HG03103 (cell line): ENCODE data around the gene ARL5C.

ENCODE experiments used
- ATAC-seq: cut with Tn5 transposase; IDR thresholded peaks from one replicate; pipeline ENCODE4 v1.9.1; 2021; ENCODE audit warnings: low read depth; ENCODE audit not compliant: unreplicated experiment

Gene ARL5C, protein sequence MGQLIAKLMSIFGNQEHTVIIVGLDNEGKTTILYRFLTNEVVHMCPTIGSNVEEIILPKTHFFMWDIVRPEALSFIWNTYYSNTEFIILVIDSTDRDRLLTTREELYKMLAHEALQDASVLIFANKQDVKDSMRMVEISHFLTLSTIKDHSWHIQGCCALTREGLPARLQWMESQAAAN

DNA sequence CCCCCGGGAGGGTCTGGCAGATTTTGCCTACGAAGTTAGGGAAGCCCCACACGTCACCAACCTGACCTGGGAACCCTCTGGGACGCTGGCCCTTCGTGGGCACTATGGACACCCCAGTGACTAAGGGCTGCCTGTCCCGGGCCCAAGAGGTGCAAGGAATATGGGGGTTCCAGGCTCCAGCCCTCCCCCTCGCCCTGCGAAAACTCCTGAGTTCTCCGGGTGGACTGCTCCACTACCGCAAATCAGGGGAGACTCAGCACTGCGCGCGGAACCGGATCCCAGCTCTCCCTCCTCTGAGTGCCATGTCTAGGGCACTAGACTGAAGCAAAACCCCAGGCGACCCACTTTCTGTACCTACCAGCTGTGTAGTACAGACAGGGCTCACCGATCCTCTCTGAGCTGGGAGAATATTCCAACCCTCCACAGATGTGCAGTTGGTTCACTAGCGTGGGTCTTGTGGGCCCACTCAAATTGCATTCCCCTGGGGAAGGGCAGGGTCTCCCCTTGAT, at the start of gene ARL5C:
Gene ARL5C (minus strand): TSS at position 321 of the 509 bp plus-strand sequence. CDS start 401 bp downstream, outside the sequence.
- ATAC-seq = no peak

DNA sequence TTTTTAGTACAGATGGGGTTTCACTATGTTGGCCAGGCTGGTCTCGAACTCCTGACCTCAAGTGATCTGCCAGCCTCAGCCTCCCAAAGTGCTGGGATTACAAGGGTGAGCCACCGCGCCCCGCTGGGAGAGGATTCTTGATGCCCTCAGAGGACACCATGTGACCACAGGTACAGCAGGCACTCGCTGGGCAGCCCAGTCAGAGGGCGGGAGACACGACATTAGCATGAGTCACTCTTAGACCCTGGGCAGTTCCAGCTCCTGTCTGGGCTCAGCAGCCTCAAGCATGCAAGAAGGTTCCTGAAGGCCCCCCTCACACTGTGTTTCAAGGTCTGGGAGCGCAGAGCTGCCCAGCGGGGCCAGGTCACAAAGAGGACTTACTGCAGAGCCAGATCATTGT, 47.9 kb upstream of the ARL5C start:
- no peak for ATAC-seq

DNA sequence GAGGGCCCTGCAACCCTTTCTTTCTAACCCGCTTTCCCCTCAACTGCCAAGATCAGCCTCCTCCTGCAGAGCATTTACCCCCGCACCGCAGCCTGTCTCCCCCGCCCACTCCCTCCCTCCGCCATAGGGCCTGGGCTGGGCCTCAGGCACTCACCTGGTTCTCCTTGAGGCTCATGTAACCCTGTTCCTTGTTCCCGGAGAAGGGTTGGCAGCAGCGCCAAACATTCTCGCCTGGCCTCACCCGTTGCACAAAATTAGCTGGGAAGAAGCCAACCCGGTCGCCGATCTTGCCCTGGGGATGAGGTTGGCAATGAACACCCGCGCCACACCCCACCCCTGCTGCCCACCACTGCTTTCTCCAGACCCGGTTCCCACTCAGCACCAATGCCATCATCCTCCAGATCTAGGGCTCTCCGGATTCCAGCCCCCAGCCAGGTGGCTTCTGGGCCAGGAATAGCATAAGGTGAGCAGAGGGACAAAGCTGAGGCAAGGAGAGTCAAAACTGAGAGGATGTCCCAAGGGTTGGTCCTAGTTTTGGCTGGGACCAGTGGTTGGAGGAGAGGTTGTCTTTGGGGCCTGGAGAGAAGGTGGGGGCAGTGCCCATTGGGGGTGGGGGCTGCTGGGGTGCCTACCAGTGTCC, 47.0 kb upstream of the ARL5C start:
- no peak for ATAC-seq

DNA sequence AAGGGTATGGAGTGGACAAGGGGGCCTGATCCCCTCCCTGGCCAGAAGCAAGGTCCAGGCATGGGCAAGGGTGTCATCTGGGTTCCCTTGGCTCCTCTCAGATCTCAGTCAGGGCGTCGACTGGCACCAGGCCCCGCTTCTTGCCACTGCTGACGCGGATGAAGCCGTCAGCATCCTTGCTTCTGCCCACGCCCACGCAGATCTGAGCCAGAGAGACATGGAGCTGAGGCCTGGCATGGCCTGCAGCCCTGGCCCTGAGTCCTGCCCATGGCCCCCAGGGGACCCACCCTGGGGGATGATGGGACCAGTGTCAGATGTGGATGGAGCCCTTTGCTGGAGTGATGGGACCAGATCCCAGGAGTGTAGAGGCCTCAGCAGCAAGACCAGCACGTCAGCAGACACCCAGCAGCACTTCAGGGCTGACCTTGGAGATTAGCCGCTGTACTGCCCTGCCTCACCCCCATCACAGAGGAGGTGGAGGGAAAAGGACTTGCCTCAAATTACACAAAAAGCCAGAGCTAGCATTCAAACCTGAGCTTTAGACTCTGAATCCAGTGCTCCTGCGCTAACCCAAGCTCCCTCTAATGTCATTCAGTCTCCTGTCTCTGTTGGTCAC, 46.3 kb upstream of the ARL5C start:
- ATAC-seq = no peak

DNA sequence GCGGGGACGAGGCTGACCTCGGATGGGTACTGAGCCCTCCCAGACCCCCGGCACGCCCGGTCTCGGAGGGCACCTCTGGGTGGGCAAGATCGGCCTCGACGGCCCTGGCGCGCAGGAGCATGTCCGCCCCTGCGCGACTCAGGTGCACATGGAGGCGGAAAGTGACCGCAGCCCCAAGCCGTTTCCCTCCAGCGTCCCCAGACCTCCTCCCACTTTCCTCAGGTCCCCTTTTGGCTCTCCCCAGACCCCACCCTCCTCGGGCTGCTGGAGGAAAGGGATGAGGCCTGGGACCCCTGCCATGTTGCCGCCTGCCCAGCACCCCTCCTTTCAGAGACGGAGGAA, 44.1 kb upstream of the ARL5C start:
- ATAC-seq = no peak

DNA sequence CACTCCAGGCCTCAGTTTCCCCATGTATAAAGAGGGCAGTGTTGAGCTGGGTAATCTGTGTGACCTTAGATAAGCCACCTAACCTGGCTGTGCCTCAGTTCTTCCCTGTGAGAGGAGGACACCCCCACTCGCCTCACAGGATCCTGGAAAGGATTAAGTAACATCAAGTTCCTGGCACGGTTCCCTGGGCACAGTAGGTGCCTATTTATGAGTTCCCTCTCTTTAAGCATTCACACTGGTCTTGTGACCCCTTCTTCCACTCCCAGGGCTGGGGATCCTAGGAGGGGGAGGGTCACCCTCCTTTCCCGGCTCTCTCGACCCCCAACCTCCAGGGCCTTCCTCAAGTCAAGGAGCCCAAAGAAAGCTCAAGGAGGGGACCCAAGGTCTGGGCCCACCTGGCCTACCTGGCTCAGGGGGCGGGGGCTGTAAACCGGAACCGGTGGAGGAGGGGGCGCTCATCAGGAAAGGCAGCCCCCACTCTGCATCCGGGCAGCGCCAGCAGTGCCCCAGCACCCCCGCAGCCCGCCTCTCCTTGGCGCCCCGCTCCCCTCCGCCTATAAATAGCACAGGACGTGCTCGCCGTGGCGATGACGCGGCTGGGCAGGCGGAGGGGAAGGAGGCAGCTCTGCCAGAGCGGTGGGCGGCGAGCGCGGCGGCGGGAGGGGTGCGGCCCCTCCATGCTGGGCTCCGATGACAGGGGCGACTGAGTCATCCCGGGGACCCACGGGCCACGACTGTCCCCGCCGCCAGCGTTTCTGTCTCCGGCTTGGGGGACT, 43.5 kb upstream of the ARL5C start:
- no peak for ATAC-seq

DNA sequence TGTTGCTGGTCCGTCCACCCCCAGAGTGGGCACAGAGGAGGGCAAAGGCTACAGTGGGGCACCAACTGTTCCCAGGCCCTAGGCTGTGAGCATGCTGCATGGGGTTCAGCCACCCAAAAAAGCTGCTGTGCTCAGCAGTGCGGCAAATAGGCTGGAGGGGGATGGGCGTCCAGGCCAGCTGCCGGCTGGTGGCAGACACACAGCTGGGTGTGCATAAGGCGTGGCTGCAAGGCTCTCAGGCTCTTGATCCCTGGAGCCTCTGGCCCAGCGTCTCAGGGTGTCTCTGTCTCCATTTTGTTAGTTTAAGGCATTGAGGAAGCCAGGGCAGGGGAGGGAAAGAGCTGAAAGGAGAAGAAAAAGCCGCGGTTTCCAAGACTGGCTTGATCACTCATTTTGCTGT, 42.9 kb upstream of the ARL5C start:
- ATAC-seq = no peak

DNA sequence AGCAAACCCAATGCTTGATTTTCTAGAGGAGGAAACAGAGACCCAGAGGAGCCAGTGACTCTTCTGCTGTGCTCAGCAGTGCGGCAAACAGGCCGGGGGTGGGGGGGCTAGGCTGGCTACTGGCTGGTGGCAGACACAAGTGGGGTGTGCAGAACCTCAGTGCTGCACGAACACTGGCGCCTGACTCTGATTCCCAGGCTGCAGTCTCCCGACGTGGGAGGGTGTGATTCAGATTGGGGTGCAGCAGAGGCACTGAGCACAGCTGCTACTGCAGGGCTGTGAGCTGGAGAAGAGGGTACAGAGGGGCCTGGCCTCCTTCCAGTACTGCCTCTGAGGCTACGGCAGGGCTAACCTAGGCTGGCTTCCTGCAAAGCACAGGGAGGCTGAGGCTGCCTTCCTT, 42.2 kb upstream of the ARL5C start:
- ATAC-seq = no peak

DNA sequence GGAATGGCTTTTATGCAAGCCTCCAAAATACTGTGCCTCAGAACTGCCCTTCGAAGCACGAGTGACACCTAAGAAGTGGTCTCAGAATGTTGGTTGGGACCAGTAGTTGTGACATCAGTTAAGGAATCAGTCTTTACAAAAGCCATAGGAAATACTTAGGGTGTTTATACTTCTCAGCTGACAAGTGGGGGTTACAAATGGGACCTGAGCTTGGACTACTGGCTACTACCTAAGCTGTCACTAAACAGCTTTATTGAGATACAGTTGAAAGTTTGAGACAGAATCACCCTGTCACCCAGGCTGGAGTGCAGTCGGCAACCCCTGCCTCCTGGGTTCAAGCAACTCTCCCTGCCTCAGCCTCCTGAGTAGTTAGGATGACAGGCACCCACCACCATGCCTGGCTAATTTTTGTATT, 39.2 kb upstream of the ARL5C start:
- ATAC-seq = no peak

DNA sequence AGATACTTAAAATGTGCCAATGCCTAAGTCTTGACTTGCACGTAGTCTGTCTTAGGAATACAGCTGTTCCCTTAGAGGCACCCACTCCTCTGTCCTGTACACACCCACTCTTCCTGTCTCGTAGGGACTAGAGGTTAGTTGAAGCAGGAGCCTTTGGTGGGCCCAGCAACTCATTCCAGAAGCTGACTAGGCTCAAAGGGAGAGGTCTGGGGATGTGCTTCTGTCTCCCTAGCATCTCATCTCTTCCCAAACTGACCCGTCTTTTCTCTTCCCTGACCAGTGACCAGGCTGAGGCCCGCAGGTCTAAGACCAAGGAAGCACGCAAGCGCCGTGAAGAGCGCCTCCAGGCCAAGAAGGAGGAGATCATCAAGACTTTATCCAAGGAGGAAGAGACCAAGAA, 38.3 kb upstream of the ARL5C start:
- no peak for ATAC-seq

DNA sequence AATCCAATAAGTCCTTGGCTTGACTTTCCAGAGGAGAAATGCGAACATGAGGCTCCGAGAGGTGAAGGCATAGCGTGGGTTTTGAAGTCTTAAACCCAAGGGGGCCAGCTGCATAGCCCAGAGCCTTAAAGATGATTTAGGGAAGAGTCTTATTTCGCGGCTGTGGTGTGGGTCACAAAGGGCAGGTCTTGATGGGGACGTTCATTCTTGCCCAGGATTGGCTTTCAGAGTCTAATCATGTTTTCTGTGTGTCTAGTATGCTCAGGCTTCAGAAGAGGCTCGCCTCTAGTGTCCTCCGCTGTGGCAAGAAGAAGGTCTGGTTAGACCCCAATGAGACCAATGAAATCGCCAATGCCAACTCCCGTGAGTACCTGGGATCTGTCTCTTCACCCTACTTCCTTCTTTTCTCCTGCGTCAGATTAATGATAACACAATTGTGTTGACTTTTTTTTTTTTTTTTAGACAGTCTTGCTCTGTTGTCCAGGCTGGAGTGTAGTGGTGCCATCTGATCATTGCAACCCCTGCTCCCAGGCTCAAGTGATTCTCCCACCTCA, 35.1 kb upstream of the ARL5C start:
- ATAC-seq = no peak

DNA sequence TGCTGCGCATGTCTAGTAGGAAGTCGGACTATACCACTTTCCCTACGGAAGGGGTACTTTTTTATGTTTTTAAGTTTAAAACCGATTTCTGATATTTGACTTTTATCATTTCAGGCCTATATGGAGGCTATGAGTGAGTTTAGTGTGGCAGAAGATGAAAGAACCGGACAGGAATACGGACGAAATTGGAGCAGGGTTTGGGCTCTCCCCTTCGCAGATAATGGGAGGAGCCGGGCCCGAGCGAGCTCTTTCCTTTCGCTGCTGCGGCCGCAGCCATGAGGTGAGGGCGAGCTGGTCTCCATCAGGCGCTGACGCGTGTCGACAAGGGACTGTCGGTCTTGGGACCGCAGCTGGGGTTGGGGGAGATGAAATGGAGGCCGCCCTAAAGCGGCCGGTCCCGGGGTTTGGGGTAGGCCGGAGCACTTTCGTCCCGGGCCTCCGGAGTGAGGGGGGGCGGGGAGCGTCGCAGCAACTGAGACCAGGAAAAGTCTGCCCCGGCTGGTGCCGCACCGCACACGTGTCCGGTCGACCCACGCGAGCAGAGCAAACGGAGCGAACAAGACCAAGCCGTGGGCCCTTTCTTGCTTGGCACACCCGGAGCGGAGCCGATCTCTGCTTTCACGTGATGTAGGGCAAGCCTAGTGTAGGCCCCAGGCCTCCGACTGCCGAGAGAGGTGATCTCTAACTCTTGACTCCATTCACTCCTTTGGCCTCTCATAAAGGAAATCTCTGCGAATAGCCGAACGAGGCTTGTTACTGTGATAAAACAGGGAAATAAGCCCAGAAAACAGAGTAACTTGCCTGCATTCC, 34.3 kb upstream of the ARL5C start, which contains the start of gene RPL19:
Gene RPL19 (plus strand): TSS at position 214 of the 810 bp plus-strand sequence. CDS start 62 bp downstream, at position 276.
- peak; percentile 61 for ATAC-seq

DNA sequence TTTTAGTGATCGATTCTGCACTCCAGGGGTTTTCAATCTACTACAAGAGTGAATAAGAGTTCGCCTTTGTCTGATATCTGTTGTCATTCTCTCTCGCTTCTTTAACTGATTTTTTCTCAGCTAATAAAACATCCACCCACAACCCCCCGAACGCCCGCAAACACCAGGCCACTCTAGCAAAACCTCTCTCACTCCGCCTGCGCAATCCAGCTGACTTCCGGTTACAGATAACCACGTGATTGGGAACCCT, 33.8 kb upstream of the ARL5C start:
- ATAC-seq = peak; percentile 52

DNA sequence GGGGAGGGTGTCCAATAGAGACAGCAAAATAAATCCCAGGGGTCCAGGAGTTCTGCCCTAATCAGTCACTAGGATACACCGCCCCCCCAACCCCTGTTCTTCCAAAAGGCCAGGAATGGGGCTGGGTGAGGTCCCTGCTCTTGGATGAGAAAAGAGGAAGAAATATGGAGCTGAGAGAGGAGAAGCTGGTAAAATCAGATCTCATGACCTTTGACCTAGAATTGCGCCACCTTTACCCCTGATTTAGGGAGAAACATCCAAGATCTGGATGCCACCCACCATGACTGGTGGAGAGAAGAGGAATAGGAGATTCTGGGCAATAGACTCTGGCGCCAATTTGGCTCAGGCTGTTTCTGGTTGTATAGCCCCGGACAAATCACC, 32.2 kb upstream of the ARL5C start:
- ATAC-seq = no peak

DNA sequence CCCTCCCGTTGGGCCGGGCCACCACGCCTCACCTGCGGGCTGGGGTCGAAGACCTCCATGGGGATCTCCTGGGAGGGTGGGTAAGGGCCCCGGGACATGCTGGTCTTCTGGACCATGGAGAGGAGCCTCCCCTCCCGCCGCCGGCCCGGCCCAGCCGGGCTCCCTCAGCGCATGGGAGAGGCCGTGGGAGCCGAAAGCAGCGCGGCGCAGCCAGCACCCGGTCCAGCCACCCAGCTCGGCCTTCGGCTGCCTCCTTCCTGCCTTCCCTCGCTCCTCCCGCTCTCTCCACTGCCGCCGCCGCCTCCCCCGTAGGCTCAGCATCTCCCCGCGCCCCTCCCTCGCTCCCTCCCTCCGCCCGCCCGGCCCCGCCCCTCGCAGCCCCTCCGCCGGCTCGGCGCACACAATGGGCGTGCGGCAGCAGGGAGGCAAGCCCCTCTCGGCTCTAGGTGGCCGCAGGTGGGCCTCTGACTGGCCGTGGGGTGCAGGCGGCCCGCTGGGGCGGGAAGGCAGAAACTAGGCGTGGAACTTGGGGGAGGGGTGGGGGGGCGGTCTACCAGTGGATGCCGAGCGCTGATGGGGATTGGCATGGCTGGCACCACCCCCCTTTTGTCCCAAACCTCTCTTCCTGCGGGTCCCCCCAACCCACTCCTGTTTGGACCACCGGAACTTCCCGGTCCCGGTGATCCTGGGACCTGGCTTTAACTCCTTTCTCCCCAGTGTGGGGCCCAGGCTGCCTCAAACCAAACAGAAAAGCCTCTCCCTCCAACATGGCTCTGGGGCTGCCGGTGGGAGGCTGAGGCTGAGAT, 31.6 kb upstream of the ARL5C start, which contains the start of gene CACNB1:
Gene CACNB1 (minus strand): TSS at position 290 of the 806 bp plus-strand sequence. CDS start 174 bp downstream, at position 116.
- no peak for ATAC-seq

DNA sequence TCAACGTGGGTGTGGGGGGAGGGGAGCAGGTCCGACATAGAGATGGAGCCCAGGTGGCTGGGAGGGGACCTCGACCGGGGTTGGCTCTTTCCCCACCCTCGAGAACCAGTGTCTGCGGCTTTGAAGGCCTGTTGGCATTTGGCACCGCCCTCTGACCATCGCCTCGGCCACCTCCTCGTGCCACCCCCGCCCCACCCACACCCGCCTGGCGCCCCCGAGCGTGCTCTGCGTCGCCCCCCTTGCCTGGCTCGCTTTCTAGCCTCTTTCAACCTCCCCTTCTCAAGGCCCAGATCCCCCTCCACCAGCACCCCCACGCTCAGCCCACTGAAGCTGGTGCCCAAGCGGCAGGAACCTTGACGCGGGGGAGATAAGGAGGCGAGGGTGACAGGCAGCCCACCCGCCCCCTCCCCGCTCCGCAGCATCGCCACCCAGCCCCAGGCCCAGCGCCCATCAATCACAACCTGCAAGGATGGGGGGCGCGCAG, 30.9 kb upstream of the ARL5C start:
- ATAC-seq = no peak

DNA sequence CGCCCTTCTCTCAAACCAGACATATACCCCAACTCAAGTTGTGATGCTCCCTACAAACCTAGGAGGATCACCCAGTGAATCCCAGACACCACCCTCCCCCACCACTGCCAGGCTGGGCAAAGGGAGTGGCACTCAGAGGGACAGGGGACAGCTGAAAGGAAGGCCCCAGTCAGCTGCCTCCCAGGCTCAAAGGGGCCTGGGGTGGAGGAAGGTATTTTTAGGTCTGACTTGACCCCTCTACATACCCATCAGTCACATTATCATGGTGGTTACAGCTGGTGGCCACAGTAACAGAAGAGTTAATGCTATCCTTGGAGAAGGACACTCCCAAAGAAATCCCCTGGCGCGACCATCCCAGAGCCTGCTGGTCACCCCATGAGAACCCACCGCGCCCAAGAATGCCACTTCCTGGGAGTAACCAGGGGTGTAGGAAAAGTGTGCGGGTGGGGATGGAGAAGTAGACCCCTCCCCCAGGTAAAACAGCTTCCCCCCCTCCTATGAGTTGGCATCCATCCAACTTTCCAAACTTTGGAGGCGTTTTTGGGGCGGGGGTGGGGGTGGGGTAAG, 30.4 kb upstream of the ARL5C start:
- ATAC-seq = no peak

DNA sequence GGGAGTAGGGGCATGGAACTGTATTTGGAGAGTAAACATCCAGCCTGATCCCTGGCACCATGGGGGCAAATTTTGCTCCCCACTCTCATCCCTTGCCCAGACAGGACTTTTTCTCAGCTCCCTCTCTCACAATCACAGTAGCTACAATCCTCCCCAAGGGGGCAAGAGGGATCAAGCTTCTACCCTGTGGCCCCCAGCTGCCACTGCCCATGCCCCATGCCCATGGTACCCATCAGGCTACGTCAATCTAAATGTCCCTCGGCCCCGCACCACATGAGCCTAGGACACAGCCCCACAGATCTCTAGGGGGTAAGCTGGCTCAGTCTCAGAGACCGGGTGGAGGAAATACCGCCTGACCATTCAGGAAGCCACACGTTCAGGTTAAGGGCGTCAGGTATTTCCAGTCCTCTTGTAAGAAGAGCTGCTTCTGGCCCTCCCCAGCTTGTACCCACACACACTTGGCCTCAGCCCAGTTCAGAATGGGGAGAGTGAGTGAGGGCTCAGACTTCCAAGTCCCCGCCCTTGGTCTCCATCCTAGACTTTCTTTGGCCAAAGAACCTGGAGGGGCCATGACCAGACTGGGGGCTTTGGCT, 29.7 kb upstream of the ARL5C start:
- ATAC-seq = no peak
